NB4 (cell line): Measurements from ENCODE around the gene PDZD4.

Experiments
- POLR2A ChIP-seq: IDR thresholded peaks from 2 replicates; pipeline ENCODE4 v1.6.1; 2011; ENCODE audit warnings: mild to moderate bottlenecking; ENCODE audit not compliant: insufficient read length; ENCODE audit errors: extremely low read depth
- TF ChIP-seq, protein P1 (sequence below): IDR thresholded peaks from one replicate; pipeline ENCODE4 v1.5.1; 2012; ENCODE audit warnings: low read depth, low read length

DNA sequence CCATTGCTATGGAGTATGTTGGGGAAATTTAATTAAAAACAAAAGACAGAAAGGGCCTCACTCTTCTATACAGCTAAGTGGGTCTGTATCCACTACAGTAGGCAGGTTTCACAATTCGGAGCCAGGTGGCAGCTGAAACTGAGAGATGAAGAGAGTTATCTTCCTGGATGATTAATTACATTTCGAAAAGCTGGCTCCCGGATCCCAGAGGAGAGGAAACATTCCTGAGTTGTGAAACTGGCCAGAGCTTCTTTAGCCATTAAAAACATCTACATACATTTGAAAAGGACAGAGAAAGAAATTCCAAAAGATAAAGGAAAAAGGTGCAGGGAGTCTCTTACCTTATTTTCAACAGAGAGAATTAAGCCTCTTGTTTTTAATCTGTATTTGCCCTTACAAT, 15.5 kb upstream of the PDZD4 start:
- no peak for TF ChIP-seq POLR2A
- TF ChIP-seq, protein P1, sequence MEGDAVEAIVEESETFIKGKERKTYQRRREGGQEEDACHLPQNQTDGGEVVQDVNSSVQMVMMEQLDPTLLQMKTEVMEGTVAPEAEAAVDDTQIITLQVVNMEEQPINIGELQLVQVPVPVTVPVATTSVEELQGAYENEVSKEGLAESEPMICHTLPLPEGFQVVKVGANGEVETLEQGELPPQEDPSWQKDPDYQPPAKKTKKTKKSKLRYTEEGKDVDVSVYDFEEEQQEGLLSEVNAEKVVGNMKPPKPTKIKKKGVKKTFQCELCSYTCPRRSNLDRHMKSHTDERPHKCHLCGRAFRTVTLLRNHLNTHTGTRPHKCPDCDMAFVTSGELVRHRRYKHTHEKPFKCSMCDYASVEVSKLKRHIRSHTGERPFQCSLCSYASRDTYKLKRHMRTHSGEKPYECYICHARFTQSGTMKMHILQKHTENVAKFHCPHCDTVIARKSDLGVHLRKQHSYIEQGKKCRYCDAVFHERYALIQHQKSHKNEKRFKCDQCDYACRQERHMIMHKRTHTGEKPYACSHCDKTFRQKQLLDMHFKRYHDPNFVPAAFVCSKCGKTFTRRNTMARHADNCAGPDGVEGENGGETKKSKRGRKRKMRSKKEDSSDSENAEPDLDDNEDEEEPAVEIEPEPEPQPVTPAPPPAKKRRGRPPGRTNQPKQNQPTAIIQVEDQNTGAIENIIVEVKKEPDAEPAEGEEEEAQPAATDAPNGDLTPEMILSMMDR = no peak
